Urinary bladder (tissue), 4 donors: ENCODE measurements around the gene SPATA20. TPM values are rescaled to one million over a fixed set of nuclear protein-coding genes. Genes with fewer than 3 reads are reported as not detected.
A peak's percentile ranks its signal among the peaks of the same experiment; 100 is the strongest.

ENCODE experiments used
- DNase-seq: peaks from one replicate; pipeline ENCODE4 v3.0.0-alpha.2; 2015; ENCODE audit errors: extremely low spot score
- H3K27ac ChIP-seq: one replicate; pipeline ENCODE4 v1.5.1; 2013; ENCODE audit warnings: low read depth, mild to moderate bottlenecking, moderate library complexity
- H3K36me3 ChIP-seq: one replicate; pipeline ENCODE4 v1.6.1; 2013; ENCODE audit warnings: mild to moderate bottlenecking, moderate library complexity; ENCODE audit not compliant: insufficient read depth
- H3K4me1 ChIP-seq: one replicate; pipeline ENCODE4 v1.6.1; 2013; ENCODE audit warnings: mild to moderate bottlenecking, moderate library complexity; ENCODE audit not compliant: insufficient read depth
- H3K4me3 ChIP-seq: one replicate; pipeline ENCODE4 v1.5.1; 2013; ENCODE audit warnings: low read depth, low read length
- WGBS: extraction: QIAGEN DNeasy Blood & Tissue Kit; methylation state at CpG from one replicate; pipeline ENCODE4 v1.1.7; 2013; 5-methylcytosine and 5-hydroxymethylcytosine counted together
- polyA plus RNA-seq: library from polyadenylated mRNA; stranded (reverse); fragments of 200-250 nt; gene quantifications from one replicate; pipeline ENCODE4 v1.2.3, GENCODE V29; 2013
- total RNA-seq: library from RNA; depleted of rRNA; stranded (reverse); fragments of >200 nt; gene quantifications from one replicate; pipeline ENCODE4 v1.2.3, GENCODE V29; 2014
- donor health status: healthy with polysubstance abuse.
- donor health status: healthy.

Gene SPATA20
- total and polyA plus RNA-seq, 2 donors = 32.5 to 32.6 TPM

- H3K4me1 ChIP-seq = no peaks in the 10 kb centered on the region
These were observed 7.0 kb upstream of the SPATA20 start for GRCh38 chr17:50539762-50540559.

DNA sequence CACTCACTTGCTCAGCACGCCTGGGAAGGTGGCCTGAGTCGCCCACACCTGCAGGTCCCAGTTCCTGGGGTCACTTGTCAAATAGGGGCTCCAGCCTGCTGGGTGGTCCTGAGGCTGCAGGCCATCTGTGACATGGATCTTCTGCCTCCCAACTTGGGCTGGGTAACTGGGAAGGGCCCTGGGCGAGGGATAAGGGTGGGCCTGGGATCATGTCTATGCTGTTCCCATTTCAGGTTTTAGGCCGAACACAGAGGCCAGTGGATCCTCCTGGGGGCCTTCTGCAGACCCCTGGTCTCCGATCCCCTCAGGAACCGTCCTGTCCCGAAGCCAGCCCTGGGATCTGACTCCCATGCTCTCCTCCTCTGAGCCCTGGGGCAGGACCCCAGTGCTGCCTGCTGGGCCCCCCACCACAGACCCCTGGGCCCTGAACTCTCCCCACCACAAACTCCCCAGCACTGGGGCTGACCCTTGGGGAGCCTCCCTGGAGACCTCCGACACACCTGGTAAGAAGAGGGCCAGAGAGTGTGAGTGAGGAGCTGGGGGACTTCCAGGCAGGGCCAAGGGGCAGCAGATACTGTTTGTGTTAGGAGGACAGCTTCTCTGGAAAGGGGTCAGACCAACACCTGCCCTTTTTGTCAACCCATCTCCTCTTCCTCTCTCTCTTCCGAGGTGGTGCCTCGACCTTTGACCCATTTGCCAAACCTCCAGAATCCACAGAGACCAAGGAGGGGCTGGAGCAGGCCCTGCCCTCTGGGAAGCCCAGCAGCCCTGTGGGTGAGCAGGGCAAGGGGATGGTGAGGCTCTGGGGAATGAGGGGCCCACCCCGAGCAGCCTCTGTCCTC is 6.2 kb upstream of the SPATA20 start:
- no peak for DNase-seq
- no peaks in the 10 kb centered on the region for H3K36me3 ChIP-seq
- H3K4me1 ChIP-seq = no peaks in the 10 kb centered on the region
- H3K4me3 ChIP-seq = no peak overlapping the region
- H3K27ac ChIP-seq = no peak overlapping the region
- 93% methylated on average over 11 of the region's 11 CpGs for WGBS

More at GRCh38 chr17:50539762-50540559, 7.0 kb upstream of the SPATA20 start:
- Histone ChIP-seq H3K4me3 (no peak overlapping the region), H3K27ac (no peak overlapping the region), H3K36me3 (no peaks in the 10 kb centered on the region)
- 75% methylated on average over 15 of the region's 15 CpGs for WGBS
- no peak for DNase-seq

DNA sequence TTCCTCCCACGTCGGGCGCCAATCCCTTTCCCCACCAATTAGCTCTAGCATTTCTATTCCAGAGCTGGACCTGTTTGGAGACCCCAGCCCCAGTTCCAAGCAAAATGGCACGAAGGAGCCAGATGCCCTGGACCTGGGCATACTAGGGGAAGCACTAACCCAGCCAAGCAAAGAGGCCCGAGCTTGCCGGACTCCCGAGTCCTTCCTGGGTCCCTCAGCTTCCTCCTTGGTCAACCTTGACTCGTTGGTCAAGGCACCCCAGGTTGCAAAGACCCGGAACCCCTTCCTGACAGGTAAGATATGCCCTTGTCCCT is 5.6 kb upstream of the SPATA20 start:
- Histone ChIP-seq H3K4me3 (peak overlapping the region; percentile 54), H3K36me3 (no peaks in the 10 kb centered on the region), H3K27ac (no peak overlapping the region), H3K4me1 (no peaks in the 10 kb centered on the region)
- WGBS = 72% methylated on average over 9 of the region's 9 CpGs
- DNase-seq = no peak

DNA sequence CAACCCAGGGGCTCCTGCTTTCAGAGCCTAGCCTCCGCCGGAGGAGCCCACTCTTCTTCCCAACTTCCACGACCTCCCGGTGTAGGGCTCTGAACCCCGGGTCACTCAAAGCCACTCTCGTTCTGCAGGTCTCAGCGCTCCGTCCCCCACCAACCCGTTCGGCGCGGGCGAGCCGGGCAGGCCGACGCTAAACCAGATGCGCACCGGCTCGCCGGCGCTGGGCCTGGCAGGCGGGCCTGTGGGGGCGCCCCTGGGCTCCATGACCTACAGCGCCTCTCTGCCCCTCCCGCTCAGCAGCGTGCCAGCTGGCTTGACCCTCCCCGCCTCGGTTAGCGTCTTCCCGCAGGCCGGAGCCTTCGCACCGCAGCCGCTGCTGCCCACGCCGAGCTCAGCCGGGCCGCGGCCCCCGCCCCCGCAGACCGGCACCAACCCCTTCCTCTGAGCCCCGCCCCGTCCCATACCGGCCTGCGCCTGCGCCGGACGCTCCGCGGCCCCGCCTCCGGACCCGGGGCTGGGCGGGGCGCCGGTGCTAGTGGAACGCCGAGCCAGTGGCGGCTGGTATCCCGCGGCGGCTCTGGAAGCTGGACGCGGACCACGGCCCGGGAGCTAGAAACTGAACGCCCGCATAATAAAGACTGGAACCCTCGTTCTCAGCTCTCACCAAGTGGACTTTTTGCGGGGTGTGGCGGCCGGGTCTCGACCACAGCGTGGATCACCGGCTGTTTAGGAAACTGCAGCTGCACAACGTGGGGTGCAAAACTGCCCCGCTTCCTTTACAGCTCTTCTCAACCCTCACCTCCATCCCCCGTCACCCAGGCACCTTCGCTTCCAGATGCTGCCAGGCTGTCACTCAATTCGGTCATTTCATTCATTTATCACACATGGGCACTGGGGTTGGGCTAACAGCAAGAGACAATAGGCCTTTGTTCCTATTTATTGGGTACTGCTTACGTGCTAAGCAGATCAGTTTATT is 5.0 kb upstream of the SPATA20 start:
- DNase-seq = no peak
- no peaks in the 10 kb centered on the region for H3K4me1 ChIP-seq
- H3K27ac ChIP-seq = no peak overlapping the region
- H3K4me3 ChIP-seq = peak overlapping the region; percentile 54
- WGBS = 2% methylated on average over 82 of the region's 82 CpGs
- H3K36me3 ChIP-seq = no peaks in the 10 kb centered on the region

GRCh38 chr17:50542795-50543774 is 3.9 kb upstream of the SPATA20 start:
- Histone ChIP-seq H3K4me3 (no peak overlapping the region), H3K4me1 (no peaks in the 10 kb centered on the region), H3K36me3 (no peaks in the 10 kb centered on the region), H3K27ac (no peak overlapping the region)
- DNase-seq = no peak
- 79% methylated on average over 16 of the region's 16 CpGs for WGBS

DNA sequence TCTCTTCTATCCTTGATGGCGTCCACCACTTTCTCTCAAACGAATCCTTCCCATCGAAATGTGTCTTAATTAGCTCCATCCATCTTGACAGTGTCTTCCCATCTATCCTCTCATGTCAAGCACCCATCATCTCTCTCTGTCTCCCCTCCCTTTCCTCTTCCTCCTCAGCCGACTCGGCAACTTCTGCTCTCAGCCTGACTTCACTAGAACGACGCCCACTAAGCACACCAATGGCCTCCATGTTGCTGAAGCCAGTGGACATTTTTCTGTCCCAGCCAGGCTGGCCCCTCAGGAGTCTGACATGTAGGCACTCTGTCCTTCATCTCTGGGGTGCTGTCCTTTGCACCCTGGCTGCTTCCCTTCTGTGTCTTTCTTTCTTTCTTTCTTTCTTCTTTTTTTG is 2.5 kb upstream of the SPATA20 start:
- Histone ChIP-seq H3K27ac (no peak overlapping the region), H3K4me3 (no peak overlapping the region), H3K36me3 (no peaks in the 10 kb centered on the region), H3K4me1 (no peaks in the 10 kb centered on the region)
- DNase-seq = no peak
- 82% methylated on average over 7 of the region's 7 CpGs for WGBS

DNA sequence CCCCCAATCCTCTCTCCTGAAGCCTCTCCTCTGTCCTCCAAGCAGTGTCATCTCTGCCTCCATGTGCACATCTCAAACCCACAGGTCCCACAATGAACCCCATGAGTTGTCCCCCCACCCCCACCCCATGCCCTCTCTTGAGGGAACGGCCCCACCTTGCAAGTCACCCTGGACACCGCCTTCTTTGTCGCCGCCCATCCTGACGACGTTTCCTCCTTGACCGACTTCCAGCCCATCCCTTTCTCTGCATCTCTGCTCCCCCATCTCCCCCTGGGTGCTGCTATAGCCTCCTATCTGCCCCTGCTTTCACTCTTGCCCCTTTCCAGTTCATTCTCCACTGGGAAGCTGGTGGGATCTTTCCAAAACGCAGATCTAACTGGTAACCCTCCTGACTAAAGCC is 1.7 kb upstream of the SPATA20 start:
- DNase-seq = no peak
- H3K27ac ChIP-seq = no peak overlapping the region
- H3K4me1 ChIP-seq = no peaks in the 10 kb centered on the region
- H3K36me3 ChIP-seq = no peaks in the 10 kb centered on the region
- no peak overlapping the region for H3K4me3 ChIP-seq
- 54% methylated on average over 8 of the region's 8 CpGs for WGBS

DNA sequence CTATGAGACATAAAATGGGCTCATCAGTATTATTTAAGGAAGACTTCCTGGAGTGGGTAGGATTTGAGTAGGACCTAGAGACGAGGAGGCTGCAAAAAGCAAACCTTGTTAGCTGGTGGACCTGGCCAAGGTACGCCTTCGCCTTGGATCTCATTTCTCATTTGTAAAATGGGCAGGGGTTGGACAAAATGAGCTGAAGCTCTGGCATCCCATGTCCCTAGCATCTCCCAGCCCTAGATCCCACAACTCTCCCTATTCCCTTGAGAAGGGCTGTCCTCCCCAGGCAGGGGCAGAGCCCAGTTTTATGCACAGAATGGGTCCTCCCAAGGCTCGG is 306 bp upstream of the SPATA20 start:
- H3K4me3 ChIP-seq = no peak overlapping the region
- no peaks in the 10 kb centered on the region for H3K4me1 ChIP-seq
- no peak overlapping the region for H3K27ac ChIP-seq
- 53% methylated on average over 4 of the region's 4 CpGs for WGBS
- no peak for DNase-seq
- H3K36me3 ChIP-seq = no peaks in the 10 kb centered on the region

GRCh38 chr17:50547736-50548083 is 736 bp downstream of the SPATA20 start:
- Histone ChIP-seq H3K27ac (no peak overlapping the region), H3K4me1 (no peaks in the 10 kb centered on the region), H3K4me3 (no peak overlapping the region), H3K36me3 (no peaks in the 10 kb centered on the region)
- 72% methylated on average over 5 of the region's 5 CpGs for WGBS
- no peak for DNase-seq

- no peak overlapping the region for H3K4me3 ChIP-seq
- no peaks in the 10 kb centered on the region for H3K36me3 ChIP-seq
- WGBS = 87% methylated on average over 18 of the region's 18 CpGs
- H3K27ac ChIP-seq = no peak overlapping the region
- no peak for DNase-seq
- no peaks in the 10 kb centered on the region for H3K4me1 ChIP-seq
These were observed 1.9 kb downstream of the SPATA20 start for GRCh38 chr17:50548831-50549230.

DNA sequence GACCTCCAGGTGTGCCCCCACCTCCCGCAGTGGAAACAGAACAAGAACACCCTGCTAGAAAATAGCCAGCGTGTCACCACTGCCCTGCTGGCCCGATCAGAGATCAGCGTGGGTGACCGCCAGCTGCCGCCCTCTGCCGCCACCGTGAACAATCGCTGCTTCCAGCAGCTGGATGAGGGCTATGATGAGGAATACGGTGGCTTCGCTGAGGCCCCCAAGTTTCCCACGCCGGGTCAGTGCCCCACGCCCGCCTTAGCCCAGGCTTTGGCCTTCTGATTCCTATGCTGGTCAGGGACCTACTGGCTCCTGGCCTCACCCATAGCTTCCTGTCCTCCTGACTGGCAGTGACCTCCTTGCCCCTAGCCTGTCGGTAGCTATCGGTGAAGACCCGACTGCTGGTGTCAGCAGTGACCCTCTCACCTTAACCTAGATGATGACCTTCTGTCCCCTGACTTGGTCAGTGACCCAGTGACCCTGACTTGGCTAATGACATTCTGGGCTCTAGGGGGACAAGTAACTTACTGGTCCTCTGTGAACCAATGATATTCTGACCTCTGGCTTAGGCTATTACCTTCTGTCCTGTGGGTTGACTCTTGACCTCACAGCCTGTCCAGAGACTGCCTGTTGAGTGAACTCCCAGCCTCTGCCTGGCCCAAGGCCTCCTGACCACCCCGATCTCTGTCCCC is 2.4 kb downstream of the SPATA20 start:
- Histone ChIP-seq H3K4me1 (no peaks in the 10 kb centered on the region), H3K27ac (no peak overlapping the region), H3K36me3 (no peaks in the 10 kb centered on the region), H3K4me3 (no peak overlapping the region)
- DNase-seq = no peak
- 90% methylated on average over 19 of the region's 19 CpGs for WGBS

DNA sequence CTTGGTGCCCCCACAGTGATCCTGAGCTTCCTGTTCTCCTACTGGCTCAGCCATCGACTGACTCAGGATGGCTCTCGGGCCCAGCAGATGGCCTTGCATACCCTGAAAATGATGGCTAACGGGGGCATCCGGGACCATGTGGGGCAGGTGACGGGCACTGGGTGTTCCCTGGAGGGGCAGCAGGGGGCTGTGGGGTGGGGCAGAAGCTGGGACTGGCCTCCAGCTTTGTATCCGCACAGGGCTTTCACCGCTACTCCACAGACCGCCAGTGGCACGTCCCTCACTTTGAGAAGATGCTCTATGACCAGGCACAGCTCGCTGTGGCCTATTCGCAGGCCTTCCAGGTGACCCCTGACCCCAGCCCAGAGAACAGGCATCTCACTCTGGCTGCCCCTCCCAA is 3.0 kb downstream of the SPATA20 start:
- no peak overlapping the region for H3K4me3 ChIP-seq
- 94% methylated on average over 11 of the region's 11 CpGs for WGBS
- no peaks in the 10 kb centered on the region for H3K4me1 ChIP-seq
- no peak overlapping the region for H3K27ac ChIP-seq
- H3K36me3 ChIP-seq = no peaks in the 10 kb centered on the region
- no peak for DNase-seq
